Fibroblast of lung (primary cell): ENCODE measurements around the gene MYOC.

ENCODE experiments used
- EZH2 ChIP-seq: IDR thresholded peaks from 2 replicates; pipeline ENCODE4 v1.5.1; 2012; ENCODE audit warnings: low read length, control low read depth, mild to moderate bottlenecking; ENCODE audit errors: missing control alignments
- TF ChIP-seq, protein P1 (sequence below), 2 donors: IDR thresholded peaks in 1 of 2; conservative IDR thresholded peaks in 1 of 2; 1 replicate in 1 of 2; 2 replicates in 1 of 2; pipeline ENCODE4 v1.5.1; 2011 to 2012; ENCODE audit warnings: low read length in 2 of 2, control low read depth in 1 of 2, inconsistent platforms in 1 of 2, low read depth in 1 of 2, mild to moderate bottlenecking in 1 of 2

DNA sequence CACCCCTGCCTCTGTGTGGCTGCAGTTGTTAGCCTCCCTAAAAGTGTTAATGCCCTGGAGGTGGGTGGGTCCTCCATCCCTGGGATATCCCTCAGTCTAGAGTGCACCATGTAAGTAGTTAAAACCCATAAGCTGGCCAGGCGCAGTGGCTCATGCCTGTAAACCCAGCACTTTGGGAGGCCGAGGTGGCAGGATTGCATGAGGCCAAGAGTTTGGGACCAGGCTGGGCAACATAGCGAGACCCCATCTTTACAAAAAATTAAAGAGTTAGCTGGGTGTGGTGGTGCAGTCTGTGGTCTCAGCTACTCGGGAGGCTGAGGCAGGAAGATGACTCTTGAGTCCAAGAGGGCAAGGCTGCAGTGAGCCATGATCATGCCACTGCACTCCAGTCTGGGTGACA, 10.3 kb downstream of the MYOC start:
- TF ChIP-seq, protein P1, sequence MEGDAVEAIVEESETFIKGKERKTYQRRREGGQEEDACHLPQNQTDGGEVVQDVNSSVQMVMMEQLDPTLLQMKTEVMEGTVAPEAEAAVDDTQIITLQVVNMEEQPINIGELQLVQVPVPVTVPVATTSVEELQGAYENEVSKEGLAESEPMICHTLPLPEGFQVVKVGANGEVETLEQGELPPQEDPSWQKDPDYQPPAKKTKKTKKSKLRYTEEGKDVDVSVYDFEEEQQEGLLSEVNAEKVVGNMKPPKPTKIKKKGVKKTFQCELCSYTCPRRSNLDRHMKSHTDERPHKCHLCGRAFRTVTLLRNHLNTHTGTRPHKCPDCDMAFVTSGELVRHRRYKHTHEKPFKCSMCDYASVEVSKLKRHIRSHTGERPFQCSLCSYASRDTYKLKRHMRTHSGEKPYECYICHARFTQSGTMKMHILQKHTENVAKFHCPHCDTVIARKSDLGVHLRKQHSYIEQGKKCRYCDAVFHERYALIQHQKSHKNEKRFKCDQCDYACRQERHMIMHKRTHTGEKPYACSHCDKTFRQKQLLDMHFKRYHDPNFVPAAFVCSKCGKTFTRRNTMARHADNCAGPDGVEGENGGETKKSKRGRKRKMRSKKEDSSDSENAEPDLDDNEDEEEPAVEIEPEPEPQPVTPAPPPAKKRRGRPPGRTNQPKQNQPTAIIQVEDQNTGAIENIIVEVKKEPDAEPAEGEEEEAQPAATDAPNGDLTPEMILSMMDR (conservative IDR thresholded peaks at IDR 0.05 in 1 of 2, IDR thresholded peaks at IDR 0.05 in 1 of 2; ENCODE audit: low read depth in 1 of 2, low read length in 2 of 2), result no peak
- no peak for TF ChIP-seq EZH2
